Measurements from ENCODE around the gene RBM22. TPM values are rescaled to one million over a fixed set of nuclear protein-coding genes. Genes with fewer than 3 reads are reported as not detected.

The RBM22 gene
- total RNA-seq, 1 experiment from 2014 or later = 20.9 TPM

GRCh38 chr5:150658121-150658520, 42.7 kb downstream of the RBM22 start:
- in situ Hi-C loops (cut with HindIII; ENCODE audit: low pct_unique_long_range_greater_than_20kb, low sequenced_read_pairs) = no loop called here

GRCh38 chr5:150656191-150657132, 44.4 kb downstream of the RBM22 start:
- in situ Hi-C loops (cut with HindIII; ENCODE audit: low pct_unique_long_range_greater_than_20kb, low sequenced_read_pairs) = no loop called here
- DNase-seq (ENCODE audit: low read depth, low spot score) = peak; percentile 40

More at GRCh38 chr5:150658121-150658520, 42.7 kb downstream of the RBM22 start:
- no peak for DNase-seq (ENCODE audit: low read depth, low spot score)

- in situ Hi-C loops (cut with HindIII; ENCODE audit: low pct_unique_long_range_greater_than_20kb, low sequenced_read_pairs) = no loop called here
- no peak for DNase-seq (ENCODE audit: low read depth, low spot score)
These were observed 45.6 kb downstream of the RBM22 start for GRCh38 chr5:150655221-150655620.

- DNase-seq (ENCODE audit: low read depth, low spot score) = no peak
- in situ Hi-C loops (cut with HindIII; ENCODE audit: low pct_unique_long_range_greater_than_20kb, low sequenced_read_pairs) = no loop called here
These were observed 46.9 kb downstream of the RBM22 start for GRCh38 chr5:150653762-150654556.

GRCh38 chr5:150653145-150653761, 47.6 kb downstream of the RBM22 start:
- in situ Hi-C loops (cut with HindIII; ENCODE audit: low pct_unique_long_range_greater_than_20kb, low sequenced_read_pairs) = no loop called here
- DNase-seq (ENCODE audit: low read depth, low spot score) = no peak

DNA sequence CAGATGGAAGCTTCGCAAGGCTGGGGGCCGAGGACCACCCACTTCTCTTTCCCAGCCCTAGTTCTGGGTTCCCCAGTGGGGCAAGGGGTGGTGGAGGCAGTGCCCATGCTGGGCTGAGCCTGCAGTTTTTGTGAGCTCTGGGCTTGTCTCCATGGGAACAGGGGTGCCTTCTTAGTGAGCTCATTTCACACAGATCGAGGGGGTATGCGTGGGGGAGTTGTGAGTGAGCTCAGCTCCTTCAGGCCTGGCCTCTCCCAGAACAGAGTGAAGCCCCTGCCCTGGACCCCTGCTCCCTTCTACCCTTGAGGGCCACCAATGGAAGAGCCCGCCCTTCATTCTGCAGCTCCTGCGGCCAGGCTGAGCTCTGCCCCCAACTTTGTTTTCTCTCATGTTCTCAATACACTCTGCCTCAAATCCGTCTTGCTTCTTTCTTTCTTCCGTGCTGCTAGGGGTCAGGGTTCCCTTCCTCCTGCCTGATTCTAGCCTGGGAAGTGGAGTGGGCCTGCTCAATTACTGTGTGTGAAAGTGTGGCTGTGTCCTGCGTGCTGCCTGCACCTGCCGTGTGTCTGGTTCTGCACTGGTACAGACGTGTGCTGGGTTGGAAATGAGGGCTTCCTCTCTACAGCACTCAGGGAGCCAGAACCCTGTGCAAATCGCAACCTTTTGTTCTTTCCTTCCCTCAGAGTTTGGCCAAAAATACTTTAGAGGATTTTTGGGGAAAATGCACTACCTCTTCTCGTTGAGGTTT, 48.8 kb downstream of the RBM22 start:
- DNase-seq (ENCODE audit: low read depth, low spot score) = no peak

GRCh38 chr5:150651382-150651781, 49.5 kb downstream of the RBM22 start:
- in situ Hi-C loops (cut with HindIII; ENCODE audit: low pct_unique_long_range_greater_than_20kb, low sequenced_read_pairs) = no loop called here

More for the DNA sequence above, 48.8 kb downstream of the RBM22 start:
- in situ Hi-C loops (cut with HindIII; ENCODE audit: low pct_unique_long_range_greater_than_20kb, low sequenced_read_pairs) = no loop called here

GRCh38 chr5:150650021-150651006, 50.5 kb downstream of the RBM22 start:
- in situ Hi-C loops (cut with HindIII; ENCODE audit: low pct_unique_long_range_greater_than_20kb, low sequenced_read_pairs) = no loop called here
- no peak for DNase-seq (ENCODE audit: low read depth, low spot score)

More at GRCh38 chr5:150651382-150651781, 49.5 kb downstream of the RBM22 start:
- no peak for DNase-seq (ENCODE audit: low read depth, low spot score)

- in situ Hi-C loops (cut with HindIII; ENCODE audit: low pct_unique_long_range_greater_than_20kb, low sequenced_read_pairs) = no loop called here
- no peak for DNase-seq (ENCODE audit: low read depth, low spot score)
These were observed 51.5 kb downstream of the RBM22 start for GRCh38 chr5:150649108-150650020.

DNA sequence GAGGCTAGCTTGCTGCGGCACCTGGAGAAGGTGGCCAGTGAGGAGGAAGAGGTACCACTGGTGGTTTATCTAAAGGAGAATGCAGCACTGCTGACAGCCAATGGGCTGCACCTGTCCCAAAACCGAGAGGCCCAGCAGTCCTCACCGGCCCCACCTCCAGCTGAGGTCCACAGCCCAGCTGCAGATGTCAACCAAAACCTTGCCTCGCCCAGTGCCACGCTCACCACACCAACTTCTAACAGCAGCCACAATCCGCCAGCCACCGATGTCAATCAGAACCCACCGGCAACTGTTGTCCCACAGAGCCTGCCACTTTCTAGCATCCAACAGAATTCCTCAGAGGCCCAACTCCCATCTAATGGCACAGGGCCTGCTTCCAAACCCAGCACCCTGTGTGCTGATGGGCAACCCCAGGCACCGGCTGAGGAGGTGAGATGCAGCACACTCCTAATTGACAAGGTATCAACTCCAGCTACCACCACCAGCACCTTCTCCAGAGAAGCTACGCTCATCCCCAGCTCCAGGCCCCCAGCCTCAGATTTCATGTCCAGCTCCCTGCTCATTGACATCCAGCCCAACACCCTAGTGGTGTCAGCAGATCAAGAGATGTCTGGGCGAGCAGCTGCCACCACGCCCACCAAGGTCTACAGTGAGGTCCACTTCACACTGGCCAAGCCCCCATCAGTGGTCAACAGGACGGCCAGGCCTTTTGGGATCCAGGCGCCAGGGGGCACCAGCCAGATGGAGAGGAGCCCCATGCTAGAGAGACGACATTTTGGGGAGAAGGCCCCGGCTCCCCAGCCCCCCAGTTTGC, 52.4 kb downstream of the RBM22 start:
- in situ Hi-C loops (cut with HindIII; ENCODE audit: low pct_unique_long_range_greater_than_20kb, low sequenced_read_pairs) = no loop called here
- DNase-seq (ENCODE audit: low read depth, low spot score) = no peak

- no peak for DNase-seq (ENCODE audit: low read depth, low spot score)
- in situ Hi-C loops (cut with HindIII; ENCODE audit: low pct_unique_long_range_greater_than_20kb, low sequenced_read_pairs) = no loop called here
These were observed 53.3 kb downstream of the RBM22 start for GRCh38 chr5:150647275-150648251.

DNA sequence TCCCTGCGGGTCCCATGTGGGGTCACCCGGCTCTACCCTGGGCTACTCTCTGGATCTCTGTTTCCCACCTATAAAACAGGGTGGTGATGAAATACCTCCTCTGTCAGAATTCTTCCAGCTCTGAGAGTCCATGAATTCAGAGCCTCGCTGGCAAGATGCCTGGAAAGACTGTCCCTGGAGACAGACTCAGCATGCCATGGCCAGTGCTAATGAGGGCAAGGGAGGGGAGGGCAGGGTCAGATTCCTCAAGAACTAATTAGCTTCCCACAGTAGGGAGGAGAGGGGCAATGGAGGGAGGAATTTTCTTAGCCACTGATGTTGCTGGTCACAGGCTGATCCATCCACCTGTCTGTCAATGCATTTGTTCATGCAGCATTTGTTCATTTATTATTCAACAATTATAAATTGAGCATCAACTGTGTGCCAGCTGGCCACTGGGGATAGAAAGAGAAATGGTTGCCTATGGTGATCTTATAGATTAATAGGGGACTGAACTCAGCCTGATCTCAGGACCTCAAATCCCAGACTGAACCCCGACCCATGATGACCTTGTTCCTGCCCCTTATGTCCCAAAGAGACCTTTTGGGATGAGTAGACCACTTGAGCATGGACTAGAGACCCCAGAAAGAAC, 55.7 kb downstream of the RBM22 start:
- in situ Hi-C loops (cut with HindIII; ENCODE audit: low pct_unique_long_range_greater_than_20kb, low sequenced_read_pairs) = no loop called here
- DNase-seq (ENCODE audit: low read depth, low spot score) = peak; percentile 52

DNA sequence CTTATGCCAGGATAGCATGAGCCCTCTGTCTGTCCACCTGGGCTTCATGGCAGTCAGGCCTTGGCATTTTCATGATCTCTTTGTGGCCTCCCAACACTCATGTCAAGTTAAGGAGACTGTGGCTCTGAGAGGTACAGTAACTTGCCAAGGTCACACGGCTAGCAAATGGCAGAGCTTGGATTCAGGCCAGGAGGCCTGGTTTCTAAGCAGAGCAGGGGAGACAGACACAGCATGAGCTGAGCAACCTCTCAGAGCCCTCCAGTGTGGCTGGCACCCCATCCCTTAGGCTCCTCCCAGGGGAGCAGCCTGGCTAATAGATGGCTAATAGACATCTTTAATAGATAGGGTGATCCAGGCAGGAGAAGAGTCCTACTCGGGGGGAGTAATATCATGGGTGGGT, 56.3 kb downstream of the RBM22 start:
- in situ Hi-C loops (cut with HindIII; ENCODE audit: low pct_unique_long_range_greater_than_20kb, low sequenced_read_pairs) = no loop called here
- no peak for DNase-seq (ENCODE audit: low read depth, low spot score)

Measured in SK-MEL-5 (cell line).